Measurements from ENCODE around the gene PLA2R1.

PLA2R1 gene

GRCh38 chr2:159904127-159904958 is 158.1 kb downstream of the PLA2R1 start, which contains the start of gene LY75:
Gene LY75, minus strand, starts transcription at chr2:159904756.
- no peak for TF ChIP-seq CTCF (conservative IDR thresholded peaks at IDR 0.05; ENCODE audit: low read depth)
- POLR2A ChIA-PET (ENCODE audit: low non-redundant PET), result no interaction called here
- peak; percentile 10 for DNase-seq (ENCODE audit: low spot score)
- H3K27ac ChIP-seq, result no peak within 1 kb of the TSS
- CTCF ChIA-PET, result interaction anchor here (0.6 kb wide), 1 partner anchor 21 kb away, joined by 3 read pairs; no protein-coding TSS in a partner anchor

- H3K27ac ChIP-seq, result no peak overlapping the region
- TF ChIP-seq CTCF (conservative IDR thresholded peaks at IDR 0.05; ENCODE audit: low read depth), result no peak
- CTCF ChIA-PET, result interaction anchor here (0.6 kb wide), 1 partner anchor 20 kb away, joined by 3 read pairs; no protein-coding TSS in a partner anchor
- no peak for DNase-seq (ENCODE audit: low spot score)
- POLR2A ChIA-PET (ENCODE audit: low non-redundant PET), result no interaction called here
Observed at GRCh38 chr2:159903443-159904126, 158.8 kb downstream of the PLA2R1 start.

- TF ChIP-seq CTCF (conservative IDR thresholded peaks at IDR 0.05; ENCODE audit: low read depth), result no peak
- DNase-seq (ENCODE audit: low spot score), result no peak
- ChIA-PET POLR2A (ENCODE audit: low non-redundant PET) (no interaction called here), CTCF (no interaction called here)
- no peak overlapping the region for H3K27ac ChIP-seq
Observed at GRCh38 chr2:159902722-159903121, 159.7 kb downstream of the PLA2R1 start.

- TF ChIP-seq CTCF (conservative IDR thresholded peaks at IDR 0.05; ENCODE audit: low read depth), result no peak
- DNase-seq (ENCODE audit: low spot score), result no peak
- no peak overlapping the region for H3K27ac ChIP-seq
- CTCF ChIA-PET, result no interaction called here
- POLR2A ChIA-PET (ENCODE audit: low non-redundant PET), result no interaction called here
Observed at GRCh38 chr2:159900343-159900742, 162.1 kb downstream of the PLA2R1 start.

GRCh38 chr2:159898441-159898840 is 164.0 kb downstream of the PLA2R1 start:
- TF ChIP-seq CTCF (conservative IDR thresholded peaks at IDR 0.05; ENCODE audit: low read depth), result no peak
- no peak overlapping the region for H3K27ac ChIP-seq
- ChIA-PET POLR2A (ENCODE audit: low non-redundant PET) (no interaction called here), CTCF (no interaction called here)
- DNase-seq (ENCODE audit: low spot score), result no peak

- ChIA-PET CTCF (no interaction called here), POLR2A (ENCODE audit: low non-redundant PET) (no interaction called here)
- DNase-seq (ENCODE audit: low spot score), result no peak
- H3K27ac ChIP-seq, result no peak overlapping the region
- TF ChIP-seq CTCF (conservative IDR thresholded peaks at IDR 0.05; ENCODE audit: low read depth), result no peak
Observed at GRCh38 chr2:159897720-159898119, 164.7 kb downstream of the PLA2R1 start.

Data from RWPE1 (cell line).